Adrenal gland (tissue), 5 donors: ENCODE measurements around the gene NELFE.

ENCODE experiments used
- CTCF ChIP-seq, 6 experiments: fragments of 450-650 bp in 4 of 6; fragments of 200-600 bp in 2 of 6; sonication (generic) in 1 of 6; IDR thresholded peaks; 1 replicate in 5 of 6; 2 replicates in 1 of 6; pipeline versions ENCODE4 v1.5.1 to v1.8.0; 2016 to 2021; ENCODE audit warnings: antibody characterized with exemption in 6 of 6, mild to moderate bottlenecking in 2 of 6, moderate library complexity in 1 of 6
- POLR2A ChIP-seq, 2 donors: fragments of 450-650 bp; IDR thresholded peaks; one replicate each; pipeline ENCODE4 v1.6.1; 2017; ENCODE audit warnings: antibody characterized with exemption in 2 of 2, mild to moderate bottlenecking in 2 of 2, moderate library complexity in 1 of 2
- donor health status: DM: no; HTN: no; CAD: no.

GRCh38 chr6:31954511-31954910 lies 4.3 kb downstream of the NELFE start:
- no peak for TF ChIP-seq CTCF (IDR thresholded peaks at IDR 0.05)
- no peak for TF ChIP-seq POLR2A (IDR thresholded peaks at IDR 0.05)
